K562 (cell line): Measurements from ENCODE around the gene RDH8. TPM values are rescaled to one million over a fixed set of nuclear protein-coding genes. Genes with fewer than 3 reads are reported as not detected.

ENCODE experiments used
- ATAC-seq: fragments of 200-7000 bp; cut with Tn5 transposase; 3 replicates; pipeline ENCODE4 v1.9.1; 2020; ENCODE audit warnings: moderate library complexity
- BruUV-seq: library from RNA; stranded (reverse); fragments of 400-500 nt; replicated peaks from 2 replicates; lab custom pipeline; 2021; lab: Mats Ljungman, UMichigan
- CTCF ChIA-PET: fragments of 300-600 bp; formaldehyde crosslinking; extraction: SDS; loops from one replicate; lab custom pipeline; 2021; ENCODE audit warnings: low intra/inter-chr PET ratio; lab: Yijun Ruan, JAX
- POLR2A ChIA-PET: fragments of 300-600, 350-650 bp; sonication (Branson Sonifier 250); formaldehyde crosslinking; extraction: SDS; loops from one replicate; lab custom pipeline; 2021; ENCODE audit warnings: antibody characterized with exemption, inconsistent platforms; lab: Yijun Ruan, JAX
- DNase-seq, 4 experiments: peaks; one replicate each; pipeline versions ENCODE4 v3.0.0 to v3.0.0-alpha.2; 2011 to 2018; ENCODE audit warnings: low spot score in 3 of 4, mixed read lengths in 3 of 4; ENCODE audit errors: extremely low read depth in 1 of 4
- FAIRE-seq: peaks from 2 replicates; lab custom pipeline; 2011; peaks lifted over from hg19 to GRCh38; lab: Jason Lieb, UNC
- H2AFZ ChIP-seq: 2 replicates; pipeline ENCODE4 v1.6.0; 2011; ENCODE audit warnings: low read depth, low read length, control low read depth, inconsistent platforms
- H3K27ac ChIP-seq: fragments of 200-600 bp; 3 replicates; pipeline ENCODE4 v1.8.0; 2011; ENCODE audit warnings: low read depth, mild to moderate bottlenecking, control low read depth, inconsistent platforms, low read length, moderate library complexity, mixed read lengths; ENCODE audit errors: extremely low read depth
- H3K27me3 ChIP-seq, 2 experiments: fragments of 300-600 bp in 1 of 2; 2 replicates in 1 of 2; 3 replicates in 1 of 2; pipeline versions ENCODE4 v1.6.0 to v1.8.0; 2011; ENCODE audit warnings: inconsistent platforms in 2 of 2, low read length in 2 of 2, mild to moderate bottlenecking in 1 of 2, mixed read lengths in 1 of 2, moderate library complexity in 1 of 2; ENCODE audit not compliant: control insufficient read depth in 2 of 2, insufficient read depth in 2 of 2
- H3K36me3 ChIP-seq: fragments of 300-600 bp; 3 replicates; pipeline ENCODE4 v1.8.0; 2011; ENCODE audit warnings: mild to moderate bottlenecking, low read length, inconsistent platforms; ENCODE audit not compliant: control insufficient read depth, insufficient read depth
- H3K4me1 ChIP-seq, 2 experiments: fragments of 200-600 bp in 1 of 2; replicated peaks in 1 of 2; 2 replicates in 1 of 2; 3 replicates in 1 of 2; pipeline versions ENCODE4 v1.5.1 to v1.8.0; 2011; ENCODE audit warnings: inconsistent platforms in 2 of 2, low read length in 2 of 2, mild to moderate bottlenecking in 1 of 2, mixed read lengths in 1 of 2, moderate library complexity in 1 of 2; ENCODE audit not compliant: control insufficient read depth in 2 of 2, insufficient read depth in 2 of 2
- H3K4me2 ChIP-seq: 2 replicates; pipeline ENCODE4 v1.6.1; 2011; ENCODE audit warnings: low read length, control low read depth, inconsistent platforms, mixed read lengths; ENCODE audit not compliant: insufficient read depth
- H3K4me3 ChIP-seq: fragments of 200-600 bp; sonication (generic), shearing (Covaris generic); 2 replicates; pipeline ENCODE4 v1.5.1; 2016; ENCODE audit warnings: control low read depth, inconsistent platforms
- H3K79me2 ChIP-seq: fragments of 200-600 bp; 3 replicates; pipeline ENCODE4 v1.8.0; 2011; ENCODE audit warnings: low read length, inconsistent platforms; ENCODE audit not compliant: control insufficient read depth, insufficient read depth
- H3K9ac ChIP-seq, 2 experiments: 2 replicates each; pipeline versions ENCODE4 v1.6.0 to v1.6.1; 2011; ENCODE audit warnings: low read depth in 2 of 2, low read length in 2 of 2, control low read depth in 1 of 2, inconsistent platforms in 1 of 2, mild to moderate bottlenecking in 1 of 2, mixed read lengths in 1 of 2; ENCODE audit not compliant: insufficient read depth in 1 of 2
- H3K9me1 ChIP-seq: one replicate; pipeline ENCODE4 v1.6.0; 2011; ENCODE audit warnings: inconsistent platforms, mild to moderate bottlenecking, low read length, moderate library complexity; ENCODE audit not compliant: control insufficient read depth, insufficient read depth
- H3K9me3 ChIP-seq: replicated peaks from 2 replicates; pipeline ENCODE4 v1.5.1; 2011; ENCODE audit warnings: low read depth, low read length, inconsistent platforms; ENCODE audit not compliant: control insufficient read depth, insufficient read depth
- H4K20me1 ChIP-seq: replicated peaks from 2 replicates; pipeline ENCODE4 v1.6.1; 2011; ENCODE audit warnings: low read length, inconsistent platforms, mixed read lengths; ENCODE audit not compliant: control insufficient read depth, insufficient read depth
- ATF1 ChIP-seq, 2 experiments: fragments of 450-650 bp in 1 of 2; IDR thresholded peaks; 2 replicates each; pipeline ENCODE4 v1.6.1; 2016; ENCODE audit warnings: missing compliant biosample characterization in 1 of 2, missing genetic modification characterization in 1 of 2
- ETV5 ChIP-seq: sonication (generic); formaldehyde crosslinking; IDR thresholded peaks from 2 replicates; pipeline ENCODE4 v1.4.0; 2020; ENCODE audit warnings: low read depth, mild to moderate bottlenecking, missing genetic modification reagents
- FOXP1 ChIP-seq: sonication (generic); formaldehyde crosslinking; IDR thresholded peaks from 2 replicates; pipeline ENCODE4 v1.8.0; 2022; ENCODE audit warnings: mild to moderate bottlenecking, missing genetic modification reagents
- JUND ChIP-seq, 2 experiments: IDR thresholded peaks; 2 replicates in 1 of 2; 3 replicates in 1 of 2; pipeline ENCODE4 v1.6.1; 2011; ENCODE audit warnings: borderline replicate concordance in 2 of 2, low read depth in 2 of 2, low read length in 2 of 2, improper control_type of control experiment in 1 of 2, missing biosample characterization in 1 of 2, missing genetic modification characterization in 1 of 2, missing genetic modification reagents in 1 of 2
- SAFB ChIP-seq: fragments of 200-400 bp; formaldehyde crosslinking; IDR thresholded peaks from 2 replicates; pipeline ENCODE4 v1.6.1; 2017; ENCODE audit warnings: low read depth, low read length, borderline replicate concordance
- TOE1 ChIP-seq, 2 experiments: fragments of 450-650 bp in 1 of 2; sonication (generic) in 1 of 2; formaldehyde crosslinking in 1 of 2; IDR thresholded peaks; 2 replicates each; pipeline versions ENCODE4 v1.7.1 to v1.8.0; 2016 to 2022; ENCODE audit warnings: borderline replicate concordance in 2 of 2, mild to moderate bottlenecking in 2 of 2, antibody characterized with exemption in 1 of 2, inconsistent platforms in 1 of 2, low read depth in 1 of 2, missing genetic modification reagents in 1 of 2, moderate library complexity in 1 of 2
- U2AF1 ChIP-seq: fragments of 200-400 bp; formaldehyde crosslinking; optimal IDR thresholded peaks from 2 replicates; pipeline ENCODE3; 2017; ENCODE audit warnings: mild to moderate bottlenecking, low read depth, low read length, moderate library complexity
- ZHX1 ChIP-seq: fragments of 150-350 bp; conservative IDR thresholded peaks from 2 replicates; pipeline ENCODE4 v1.6.1; 2014; ENCODE audit warnings: low read length
- ZNF143 ChIP-seq: sonication (generic); formaldehyde crosslinking; IDR thresholded peaks from 2 replicates; pipeline ENCODE4 v1.9.0; 2022; ENCODE audit warnings: mild to moderate bottlenecking, missing genetic modification reagents
- ZNF395 ChIP-seq: fragments of 200-800 bp; sonication (Bioruptor generic); IDR thresholded peaks from 2 replicates; pipeline ENCODE4 v1.6.1; 2017; ENCODE audit warnings: missing genetic modification characterization, missing compliant biosample characterization
- WGBS: fragments of 100-300 bp; shearing (Covaris generic); methylation state at CpG from one replicate; pipeline ENCODE4 v1.1.6; 2016; ENCODE audit warnings: low coverage, mixed read lengths; ENCODE audit not compliant: insufficient coverage; ENCODE audit errors: missing lambda C conversion rate; 5-methylcytosine and 5-hydroxymethylcytosine counted together
- in situ Hi-C: fragments of 300-500 bp; cut with MboI; formaldehyde crosslinking; loops from 4 replicates; pipeline ENCODE4 v1.15.0; 2018; ENCODE audit warnings: inconsistent platforms, mixed read lengths
- intact Hi-C: fragments of 100-400 bp; cut with micrococcal nuclease; formaldehyde crosslinking; loops from 2 replicates; pipeline ENCODE4 v1.14.2; 2022
- polyA plus RNA-seq, 8 experiments: library from polyadenylated mRNA; depleted of rRNA in 4 of 8; stranded (reverse) in 5 of 8; unstranded in 3 of 8; fragments of >200 nt; fragmentation: Nextera tagmentation in 2 of 8; fragmentation: Illumina TruSeq in 1 of 8; extraction: Ambion mirVana in 2 of 8; extraction: Trizol in 1 of 8; gene quantifications; 2 replicates each; pipeline versions ENCODE4 v1.2.1 to v1.2.3, GENCODE V29; 2011 to 2014; ENCODE audit warnings: inconsistent platforms in 1 of 8, missing spikeins in 1 of 8
- total RNA-seq, 7 experiments: library from RNA; depleted of rRNA in 6 of 7; stranded (reverse); fragments of >200 nt in 6 of 7; fragmentation: Illumina TruSeq in 2 of 7; extraction: Trizol in 2 of 7; gene quantifications; 2 replicates each; pipeline versions ENCODE4 v1.2.1 to v1.2.3, GENCODE V29; 2011 to 2021; ENCODE audit warnings: low replicate concordance in 1 of 7
- TF ChIP-seq, protein P1 (sequence below): fragments of 250-450 bp; sonication (Bioruptor Pico); IDR thresholded peaks from 2 replicates; pipeline ENCODE4 v1.5.0; 2020; ENCODE audit warnings: mild to moderate bottlenecking, borderline replicate concordance
- TF ChIP-seq, protein P2 (sequence below): fragments of 250-450 bp; sonication (Bioruptor Pico); IDR thresholded peaks from 2 replicates; pipeline ENCODE4 v1.4.0; 2020; ENCODE audit warnings: borderline replicate concordance

Gene RDH8
- total and polyA plus RNA-seq, 9 of the 15 experiments (the other 6 are each of a cell fraction or from before 2014, with no cell fraction given): not detected

- CTCF ChIA-PET: no interaction called here
- no peak for TF ChIP-seq ZNF395 (CRISPR knock-in tag)
- no peak for TF ChIP-seq ZHX1
- TF ChIP-seq, protein P1, sequence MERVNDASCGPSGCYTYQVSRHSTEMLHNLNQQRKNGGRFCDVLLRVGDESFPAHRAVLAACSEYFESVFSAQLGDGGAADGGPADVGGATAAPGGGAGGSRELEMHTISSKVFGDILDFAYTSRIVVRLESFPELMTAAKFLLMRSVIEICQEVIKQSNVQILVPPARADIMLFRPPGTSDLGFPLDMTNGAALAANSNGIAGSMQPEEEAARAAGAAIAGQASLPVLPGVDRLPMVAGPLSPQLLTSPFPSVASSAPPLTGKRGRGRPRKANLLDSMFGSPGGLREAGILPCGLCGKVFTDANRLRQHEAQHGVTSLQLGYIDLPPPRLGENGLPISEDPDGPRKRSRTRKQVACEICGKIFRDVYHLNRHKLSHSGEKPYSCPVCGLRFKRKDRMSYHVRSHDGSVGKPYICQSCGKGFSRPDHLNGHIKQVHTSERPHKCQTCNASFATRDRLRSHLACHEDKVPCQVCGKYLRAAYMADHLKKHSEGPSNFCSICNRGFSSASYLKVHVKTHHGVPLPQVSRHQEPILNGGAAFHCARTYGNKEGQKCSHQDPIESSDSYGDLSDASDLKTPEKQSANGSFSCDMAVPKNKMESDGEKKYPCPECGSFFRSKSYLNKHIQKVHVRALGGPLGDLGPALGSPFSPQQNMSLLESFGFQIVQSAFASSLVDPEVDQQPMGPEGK (CRISPR knock-in tag): no peak
- no peak for TF ChIP-seq SAFB
- TF ChIP-seq, protein P2, sequence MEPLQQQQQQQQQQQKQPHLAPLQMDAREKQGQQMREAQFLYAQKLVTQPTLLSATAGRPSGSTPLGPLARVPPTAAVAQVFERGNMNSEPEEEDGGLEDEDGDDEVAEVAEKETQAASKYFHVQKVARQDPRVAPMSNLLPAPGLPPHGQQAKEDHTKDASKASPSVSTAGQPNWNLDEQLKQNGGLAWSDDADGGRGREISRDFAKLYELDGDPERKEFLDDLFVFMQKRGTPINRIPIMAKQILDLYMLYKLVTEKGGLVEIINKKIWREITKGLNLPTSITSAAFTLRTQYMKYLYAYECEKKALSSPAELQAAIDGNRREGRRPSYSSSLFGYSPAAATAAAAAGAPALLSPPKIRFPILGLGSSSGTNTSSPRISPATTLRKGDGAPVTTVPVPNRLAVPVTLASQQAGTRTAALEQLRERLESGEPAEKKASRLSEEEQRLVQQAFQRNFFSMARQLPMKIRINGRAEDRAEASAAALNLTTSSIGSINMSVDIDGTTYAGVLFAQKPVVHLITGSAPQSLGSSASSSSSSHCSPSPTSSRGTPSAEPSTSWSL (CRISPR knock-in tag): no peak
- no peak for TF ChIP-seq ETV5
- TF ChIP-seq FOXP1 (CRISPR knock-in tag): no peak
- TF ChIP-seq U2AF1: no peak
- TF ChIP-seq TOE1 (IDR thresholded peaks at IDR 0.05; ENCODE audit: borderline replicate concordance): no peak
- no peak for TF ChIP-seq TOE1 (CRISPR knock-in tag; IDR thresholded peaks at IDR 0.05; ENCODE audit: borderline replicate concordance, low read depth)
- TF ChIP-seq ZNF143: no peak
- no peak for TF ChIP-seq ATF1 (CRISPR knock-in tag; IDR thresholded peaks at IDR 0.05)
- TF ChIP-seq ATF1 (tag; IDR thresholded peaks at IDR 0.05): no peak
- no peak for TF ChIP-seq JUND (IDR thresholded peaks at IDR 0.05; ENCODE audit: borderline replicate concordance, low read depth, low read length)
- no peak for TF ChIP-seq JUND (tag; IDR thresholded peaks at IDR 0.05; ENCODE audit: borderline replicate concordance, low read depth, low read length)
These were observed 6.0 kb downstream of the RDH8 start for GRCh38 chr19:10019246-10019645.

More at GRCh38 chr19:10019246-10019645, 6.0 kb downstream of the RDH8 start:
- Histone ChIP-seq H3K36me3 (no peaks in the 10 kb centered on the region), H3K9ac (no peak overlapping the region), H4K20me1 (no peaks in the 10 kb centered on the region; the same call in 1 of the 2 replicates), H3K4me3 (no peak overlapping the region), H3K4me2 (no peak overlapping the region), H2AFZ (no peak overlapping the region), H3K4me1 (peaks cover 0 to 4% of the 10 kb centered on the region in 2 experiments; a peak in 1 of 5 replicates), H3K79me2 (no peaks in the 10 kb centered on the region), H3K9me1 (no peaks in the 10 kb centered on the region), H3K9me3 (no peaks in the 10 kb centered on the region), H3K27me3 (peaks cover 11 to 40% of the 10 kb centered on the region in 2 experiments; a peak in 4 of 5 replicates), H3K27ac (no peak overlapping the region)
- DNase-seq (no peak), FAIRE-seq (no peak), ATAC-seq (no peak)
- 4% methylated on average over 5 of the region's 5 CpGs for WGBS
- POLR2A ChIA-PET: interaction anchor here (0.6 to 1.1 kb wide), 2 partner anchors 34 to 484 kb away, joined by 3 read pairs; no protein-coding TSS in a partner anchor
- intact Hi-C loops (no loop called here), in situ Hi-C loops (no loop called here)
- BruUV-seq: no TSS peak
